Mucosa of descending colon (tissue), 3 donors: ENCODE measurements around the gene CLCA2. TPM values are rescaled to one million over a fixed set of nuclear protein-coding genes. Genes with fewer than 3 reads are reported as not detected.
"Not testable (repeated sequence)": the region's sequence is repeated elsewhere in the genome, so short reads cannot be mapped to it uniquely, and the experiment has no call there.

Source experiments
- ATAC-seq: fragments of 200-7000 bp; cut with Tn5 transposase; one replicate; pipeline ENCODE4 v1.9.1; 2020; ENCODE audit warnings: mild to moderate bottlenecking, moderate library complexity
- DNase-seq, 3 donors: peaks; one replicate each; pipeline ENCODE4 v3.0.0-alpha.2; 2020
- H3K36me3 ChIP-seq: fragments of 200-600 bp; one replicate; pipeline ENCODE4 v1.8.0; 2021; ENCODE audit warnings: low read depth, mild to moderate bottlenecking
- H3K4me1 ChIP-seq: fragments of 200-600 bp; one replicate; pipeline ENCODE4 v1.8.0; 2021; ENCODE audit warnings: low read depth, mild to moderate bottlenecking
- H3K4me3 ChIP-seq: fragments of 200-600 bp; one replicate; pipeline ENCODE4 v1.8.0; 2021; ENCODE audit warnings: mild to moderate bottlenecking
- H3K9me3 ChIP-seq: fragments of 200-600 bp; one replicate; pipeline ENCODE4 v1.8.0; 2021; ENCODE audit warnings: mild to moderate bottlenecking
- intact Hi-C, 2 donors: fragments of 100-400 bp; cut with DNase I in 1 of 2; cut with micrococcal nuclease in 1 of 2; formaldehyde crosslinking; loops; one replicate each; pipeline versions ENCODE4 v1.11.0 to v1.11.1; 2022; cut with DNase I, micrococcal nuclease
- total RNA-seq, 3 donors: library from RNA; stranded (reverse); fragmentation: NEBNext Ultra II Directional in 2 of 3; extraction: Animal tissue kit (Norgen Biotek cat#: 25700) in 2 of 3; gene quantifications; one replicate each; pipeline versions ENCODE4 v1.2.1 to v1.2.4, GENCODE V29; 2021 to 2023
- TF ChIP-seq, protein P1 (sequence below): fragments of 200-600 bp; IDR thresholded peaks from one replicate; pipeline ENCODE4 v1.8.0; 2022; ENCODE audit warnings: antibody characterized with exemption, mild to moderate bottlenecking
- donor health status: DM: no; HTN: no; CAD: no; lungs with moderate emphysema.
- donor health status: DM: no; HTN: no; CAD: no.
- donor health status: DM: no; HTN: yes; CAD: no.

CLCA2 gene
- total RNA-seq, 3 donors from 2014 or later, result 0.51 to 1.7 (median 1.0) TPM

DNA sequence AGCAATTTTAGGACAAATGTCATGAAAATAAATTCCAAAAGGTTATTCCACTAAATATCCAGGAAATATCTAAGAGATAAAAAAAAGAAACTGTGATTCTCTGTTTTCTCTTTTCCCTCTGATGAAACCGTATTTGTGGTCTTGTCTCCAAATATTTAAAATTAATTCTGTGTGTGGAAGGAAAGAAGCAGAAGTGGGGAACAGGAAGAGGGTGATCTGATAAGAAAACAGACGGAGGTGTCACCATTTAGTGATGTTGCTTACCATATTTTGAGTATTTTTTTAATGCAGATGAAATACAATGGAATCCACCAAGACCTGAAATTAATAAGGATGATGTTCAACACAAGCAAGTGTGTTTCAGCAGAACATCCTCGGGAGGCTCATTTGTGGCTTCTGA lies 74.3 kb downstream of the CLCA2 start:
- Histone ChIP-seq H3K4me1 (peaks cover 10% of the 10 kb centered on the region), H3K9me3 (no peaks in the 10 kb centered on the region), H3K36me3 (no peaks in the 10 kb centered on the region), H3K4me3 (no peak overlapping the region)
- DNase-seq, result no peak
- ATAC-seq, result no peak
- TF ChIP-seq, protein P1, sequence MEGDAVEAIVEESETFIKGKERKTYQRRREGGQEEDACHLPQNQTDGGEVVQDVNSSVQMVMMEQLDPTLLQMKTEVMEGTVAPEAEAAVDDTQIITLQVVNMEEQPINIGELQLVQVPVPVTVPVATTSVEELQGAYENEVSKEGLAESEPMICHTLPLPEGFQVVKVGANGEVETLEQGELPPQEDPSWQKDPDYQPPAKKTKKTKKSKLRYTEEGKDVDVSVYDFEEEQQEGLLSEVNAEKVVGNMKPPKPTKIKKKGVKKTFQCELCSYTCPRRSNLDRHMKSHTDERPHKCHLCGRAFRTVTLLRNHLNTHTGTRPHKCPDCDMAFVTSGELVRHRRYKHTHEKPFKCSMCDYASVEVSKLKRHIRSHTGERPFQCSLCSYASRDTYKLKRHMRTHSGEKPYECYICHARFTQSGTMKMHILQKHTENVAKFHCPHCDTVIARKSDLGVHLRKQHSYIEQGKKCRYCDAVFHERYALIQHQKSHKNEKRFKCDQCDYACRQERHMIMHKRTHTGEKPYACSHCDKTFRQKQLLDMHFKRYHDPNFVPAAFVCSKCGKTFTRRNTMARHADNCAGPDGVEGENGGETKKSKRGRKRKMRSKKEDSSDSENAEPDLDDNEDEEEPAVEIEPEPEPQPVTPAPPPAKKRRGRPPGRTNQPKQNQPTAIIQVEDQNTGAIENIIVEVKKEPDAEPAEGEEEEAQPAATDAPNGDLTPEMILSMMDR, result no peak
- intact Hi-C loops, result loop anchor here in 1 of 2 donors (5.0 kb wide), 1 partner anchor 116 kb away; no protein-coding TSS in a partner anchor

DNA sequence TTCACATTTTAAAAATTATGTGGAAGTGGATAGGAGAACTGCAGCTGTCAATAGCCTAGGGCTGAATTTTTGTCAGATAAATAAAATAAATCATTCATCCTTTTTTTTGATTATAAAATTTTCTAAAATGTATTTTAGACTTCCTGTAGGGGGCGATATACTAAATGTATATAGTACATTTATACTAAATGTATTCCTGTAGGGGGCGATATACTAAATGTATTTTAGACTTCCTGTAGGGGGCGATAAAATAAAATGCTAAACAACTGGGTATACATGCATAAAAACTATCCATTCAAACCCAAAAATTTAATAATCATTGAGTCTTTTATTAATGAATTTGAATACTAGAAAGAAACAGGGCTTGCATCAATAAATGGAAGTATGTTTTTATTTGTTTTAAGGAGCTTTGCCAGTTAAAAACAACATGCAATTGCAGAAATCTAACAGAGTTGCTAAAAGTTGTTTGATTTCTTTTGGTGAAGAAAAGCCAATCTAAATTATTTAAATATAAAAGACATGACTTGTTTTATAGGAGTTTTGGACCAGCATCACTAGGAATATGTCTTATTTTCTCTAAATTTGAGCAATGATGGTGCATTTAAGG lies 76.1 kb downstream of the CLCA2 start:
- TF ChIP-seq, protein P1, result peak; percentile 59
- ATAC-seq, result peak; percentile 59
- H3K4me3 ChIP-seq, result no peak overlapping the region
- DNase-seq, result no peak
- intact Hi-C loops, result loop anchor here (5.0 to 10.0 kb wide), 3 partner anchors 115 to 195 kb away; no protein-coding TSS in a partner anchor
- no peaks in the 10 kb centered on the region for H3K36me3 ChIP-seq
- peaks cover 10% of the 10 kb centered on the region for H3K4me1 ChIP-seq
- no peaks in the 10 kb centered on the region for H3K9me3 ChIP-seq

DNA sequence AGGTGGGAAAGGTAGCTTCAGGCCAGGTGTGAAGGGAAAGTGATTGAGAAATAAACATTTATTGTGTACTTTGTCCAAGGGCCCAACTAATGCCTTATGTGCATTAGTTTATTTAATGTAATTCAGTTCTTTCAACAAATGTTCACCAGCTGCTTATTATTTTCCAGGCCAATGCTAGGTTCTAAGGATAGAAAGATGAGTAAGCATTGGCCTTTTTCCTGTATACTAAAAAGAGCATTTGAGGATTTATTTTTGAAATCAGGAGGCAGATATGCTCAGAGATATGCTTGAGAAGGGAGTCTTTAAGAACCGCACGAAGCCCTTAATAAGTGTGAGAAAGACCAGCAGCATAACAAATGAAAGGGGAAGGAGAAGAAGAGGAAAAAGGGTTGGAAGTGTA lies 76.7 kb downstream of the CLCA2 start:
- DNase-seq, result no peak
- ATAC-seq, result no peak
- H3K4me1 ChIP-seq, result peaks cover 10% of the 10 kb centered on the region
- intact Hi-C loops, result loop anchor here (10.0 kb wide), 2 partner anchors 116 to 194 kb away; no protein-coding TSS in a partner anchor
- no peaks in the 10 kb centered on the region for H3K36me3 ChIP-seq
- TF ChIP-seq, protein P1, result no peak
- H3K4me3 ChIP-seq, result no peak overlapping the region
- H3K9me3 ChIP-seq, result no peaks in the 10 kb centered on the region

DNA sequence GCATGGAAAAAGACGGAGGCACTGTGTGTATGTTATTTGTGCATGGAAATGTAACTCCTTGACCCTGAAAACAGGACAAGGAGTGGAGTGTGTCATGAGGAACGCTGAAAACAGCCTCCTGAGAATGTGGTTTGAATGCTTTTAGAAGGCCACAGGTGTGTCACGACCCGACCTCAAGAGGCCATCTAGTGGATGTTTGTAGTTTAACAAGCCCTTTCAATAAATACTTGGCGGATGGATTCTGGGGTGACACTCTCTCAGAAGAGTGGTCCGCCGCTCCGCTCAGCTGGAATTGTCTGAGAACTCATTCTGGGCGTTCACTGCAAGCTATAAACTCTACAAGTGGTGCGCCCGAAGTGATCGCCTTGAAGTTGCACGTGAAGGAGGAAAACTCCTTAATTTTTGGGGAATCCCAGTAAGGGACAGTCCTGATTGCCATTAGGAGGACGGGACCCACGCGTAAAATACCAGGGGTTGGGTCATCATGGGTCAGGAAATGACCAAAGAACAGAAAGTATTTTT lies 78.2 kb downstream of the CLCA2 start:
- H3K4me1 ChIP-seq, H3K36me3 ChIP-seq, H3K4me3 ChIP-seq, H3K9me3 ChIP-seq: not testable (repeated sequence)
- intact Hi-C loops, result loop anchor here (10.0 kb wide), 2 partner anchors 117 to 193 kb away; no protein-coding TSS in a partner anchor
- TF ChIP-seq, protein P1, result peak; percentile 36
- ATAC-seq (peak; percentile 81), DNase-seq (peak in 2 of 3 donors; percentile 47 to 56)

DNA sequence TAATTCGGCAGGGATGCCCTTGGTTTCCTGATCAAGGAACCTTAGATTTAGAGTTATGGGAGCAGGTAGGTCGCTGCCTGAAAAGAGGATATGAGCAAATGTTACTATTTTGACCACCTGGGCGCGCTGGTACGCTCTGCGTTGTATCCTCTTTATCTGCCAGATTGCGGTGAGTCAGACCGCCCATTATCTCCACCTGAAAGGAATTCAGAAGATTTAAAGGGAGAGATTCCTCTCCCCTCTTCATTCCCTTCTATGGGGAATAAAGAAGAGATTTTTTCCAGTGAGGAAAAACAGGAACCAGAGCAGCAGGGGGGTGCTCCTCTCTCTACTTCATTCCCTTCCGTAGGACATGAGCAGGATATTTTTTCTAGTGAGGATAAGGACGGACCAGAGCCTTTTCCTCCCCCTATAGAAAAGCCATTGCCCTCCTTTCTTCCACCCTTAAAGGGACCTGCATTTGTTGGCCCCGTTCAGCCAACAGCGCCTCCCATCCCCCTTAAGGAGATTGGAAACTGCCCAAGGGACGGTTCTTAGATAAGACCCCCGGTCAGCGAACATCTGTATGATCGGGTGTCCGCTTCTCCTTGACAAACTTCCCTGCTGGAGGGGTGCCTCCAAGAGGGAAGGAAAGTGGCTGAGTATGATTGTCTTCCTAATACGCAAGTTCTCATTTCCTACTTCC lies 78.9 kb downstream of the CLCA2 start:
- intact Hi-C loops, result loop anchor here (10.0 kb wide), 2 partner anchors 118 to 192 kb away; no protein-coding TSS in a partner anchor

More for the DNA sequence above, 78.9 kb downstream of the CLCA2 start:
- Histone ChIP-seq H3K36me3 (no peaks in the 10 kb centered on the region), H3K4me1 (peaks cover 10% of the 10 kb centered on the region), H3K4me3 (no peak overlapping the region), H3K9me3 (no peaks in the 10 kb centered on the region)
- TF ChIP-seq, protein P1, result no peak
- DNase-seq, result peak in 2 of 3 donors; percentile 57 to 73
- ATAC-seq, result peak; percentile 83
